Measurements from ENCODE around the gene GPC6. TPM values are rescaled to one million over a fixed set of nuclear protein-coding genes. Genes with fewer than 3 reads are reported as not detected.

The GPC6 gene
- total RNA-seq, 1 experiment from 2014 or later, result not detected

GRCh38 chr13:94251831-94252608 lies 1025.4 kb downstream of the GPC6 start:
- no peaks in the 10 kb centered on the region for H3K4me1 Mint-ChIP-seq (ENCODE audit: low read depth, unreplicated experiment)
- no peak for TF ChIP-seq CTCF (IDR thresholded peaks at IDR 0.05; ENCODE audit: unreplicated experiment)
- H3K4me3 Mint-ChIP-seq (ENCODE audit: low read depth, unreplicated experiment), result no peak overlapping the region
- CTCF ChIA-PET, result no interaction called here
- no peak for DNase-seq
- H3K27me3 Mint-ChIP-seq (ENCODE audit: unreplicated experiment), result no peaks in the 10 kb centered on the region
- BruUV-seq (replicated peaks), result no TSS peak
- intact Hi-C loops (cut with micrococcal nuclease; ENCODE audit: unreplicated experiment), result no loop called here
- no peak overlapping the region for H3K27ac Mint-ChIP-seq (ENCODE audit: unreplicated experiment)
- no peaks in the 10 kb centered on the region for H3K36me3 Mint-ChIP-seq (ENCODE audit: insufficient read depth, unreplicated experiment)
- peaks cover 2% of the 10 kb centered on the region for H3K9me3 Mint-ChIP-seq (ENCODE audit: low read depth, unreplicated experiment)

- Mint-ChIP-seq H3K27me3 (ENCODE audit: unreplicated experiment) (no peaks in the 10 kb centered on the region), H3K4me1 (ENCODE audit: low read depth, unreplicated experiment) (no peaks in the 10 kb centered on the region), H3K9me3 (ENCODE audit: low read depth, unreplicated experiment) (peaks cover 2% of the 10 kb centered on the region), H3K4me3 (ENCODE audit: low read depth, unreplicated experiment) (no peak overlapping the region), H3K36me3 (ENCODE audit: insufficient read depth, unreplicated experiment) (no peaks in the 10 kb centered on the region), H3K27ac (ENCODE audit: unreplicated experiment) (no peak overlapping the region)
- DNase-seq, result no peak
- intact Hi-C loops (cut with micrococcal nuclease; ENCODE audit: unreplicated experiment), result no loop called here
- BruUV-seq (replicated peaks), result no TSS peak
- CTCF ChIA-PET, result no interaction called here
- TF ChIP-seq CTCF (IDR thresholded peaks at IDR 0.05; ENCODE audit: unreplicated experiment), result no peak
Observed at GRCh38 chr13:94254737-94255136, 1028.1 kb downstream of the GPC6 start.

- H3K36me3 Mint-ChIP-seq (ENCODE audit: insufficient read depth, unreplicated experiment), result no peaks in the 10 kb centered on the region
- H3K4me3 Mint-ChIP-seq (ENCODE audit: low read depth, unreplicated experiment), result no peak overlapping the region
- peaks cover 6% of the 10 kb centered on the region for H3K9me3 Mint-ChIP-seq (ENCODE audit: low read depth, unreplicated experiment)
- H3K4me1 Mint-ChIP-seq (ENCODE audit: low read depth, unreplicated experiment), result no peaks in the 10 kb centered on the region
- BruUV-seq (replicated peaks), result no TSS peak
- no peaks in the 10 kb centered on the region for H3K27me3 Mint-ChIP-seq (ENCODE audit: unreplicated experiment)
- no peak for TF ChIP-seq CTCF (IDR thresholded peaks at IDR 0.05; ENCODE audit: unreplicated experiment)
- DNase-seq, result no peak
- H3K27ac Mint-ChIP-seq (ENCODE audit: unreplicated experiment), result no peak overlapping the region
- intact Hi-C loops (cut with micrococcal nuclease; ENCODE audit: unreplicated experiment), result no loop called here
- CTCF ChIA-PET, result no interaction called here
Observed at GRCh38 chr13:94256721-94257120, 1030.1 kb downstream of the GPC6 start.

- no peak for TF ChIP-seq CTCF (IDR thresholded peaks at IDR 0.05; ENCODE audit: unreplicated experiment)
- CTCF ChIA-PET, result no interaction called here
- intact Hi-C loops (cut with micrococcal nuclease; ENCODE audit: unreplicated experiment), result no loop called here
- BruUV-seq (replicated peaks), result no TSS peak
- H3K4me1 Mint-ChIP-seq (ENCODE audit: low read depth, unreplicated experiment), result no peaks in the 10 kb centered on the region
- no peak overlapping the region for H3K27ac Mint-ChIP-seq (ENCODE audit: unreplicated experiment)
- no peaks in the 10 kb centered on the region for H3K36me3 Mint-ChIP-seq (ENCODE audit: insufficient read depth, unreplicated experiment)
- H3K4me3 Mint-ChIP-seq (ENCODE audit: low read depth, unreplicated experiment), result no peak overlapping the region
- peaks cover 6% of the 10 kb centered on the region for H3K9me3 Mint-ChIP-seq (ENCODE audit: low read depth, unreplicated experiment)
- H3K27me3 Mint-ChIP-seq (ENCODE audit: unreplicated experiment), result no peaks in the 10 kb centered on the region
- no peak for DNase-seq
Observed at GRCh38 chr13:94259984-94260383, 1033.4 kb downstream of the GPC6 start.

All from Calu3 (cell line).